HG02973 (cell line): ENCODE measurements around the gene FBXO21.
"Not testable (repeated sequence)": the region's sequence is repeated elsewhere in the genome, so short reads cannot be mapped to it uniquely, and the experiment has no call there.

Experiments
- ATAC-seq: cut with Tn5 transposase; IDR thresholded peaks from one replicate; pipeline ENCODE4 v1.9.1; 2021; ENCODE audit warnings: moderate library complexity; ENCODE audit not compliant: unreplicated experiment

The FBXO21 gene

DNA sequence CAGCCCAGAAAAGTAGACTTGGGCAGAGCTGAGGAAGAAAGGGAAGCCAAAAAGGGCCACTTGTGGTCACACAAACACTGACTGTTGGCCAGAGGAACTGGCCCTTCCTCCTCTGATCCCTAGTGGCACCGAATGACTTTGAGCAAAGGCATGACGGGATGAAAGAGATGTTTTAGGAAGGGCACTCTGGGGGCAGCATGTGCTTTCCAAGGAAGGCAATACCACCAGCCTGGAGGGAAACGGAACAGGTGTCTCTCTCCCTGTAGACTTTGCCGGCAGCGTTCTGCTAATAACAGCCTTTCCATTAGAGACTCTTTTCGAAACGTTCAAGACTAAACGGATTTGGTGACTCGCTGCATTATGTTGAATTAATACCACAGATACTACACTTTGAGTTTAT lies 12.3 kb upstream of the FBXO21 start:
- no peak for ATAC-seq

DNA sequence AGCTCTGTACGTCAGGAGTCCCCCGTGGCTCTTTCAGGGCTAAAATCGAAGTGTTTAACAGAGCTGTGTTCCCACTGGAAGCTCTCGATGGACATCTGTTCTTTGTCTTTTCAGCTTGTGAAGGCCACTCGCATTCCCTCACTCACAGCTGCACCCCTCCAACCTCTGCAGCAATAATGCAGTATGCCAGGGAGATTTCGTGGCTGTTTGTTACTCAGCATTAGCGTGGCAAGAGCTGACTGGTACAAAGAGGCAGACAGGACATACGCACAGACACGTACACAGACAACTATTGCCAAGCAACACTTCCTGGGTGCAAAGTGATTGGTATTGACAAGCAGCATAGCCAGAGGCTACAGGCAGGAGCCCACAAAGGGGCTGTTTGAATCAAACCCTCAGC lies 11.8 kb upstream of the FBXO21 start:
- ATAC-seq = no peak

DNA sequence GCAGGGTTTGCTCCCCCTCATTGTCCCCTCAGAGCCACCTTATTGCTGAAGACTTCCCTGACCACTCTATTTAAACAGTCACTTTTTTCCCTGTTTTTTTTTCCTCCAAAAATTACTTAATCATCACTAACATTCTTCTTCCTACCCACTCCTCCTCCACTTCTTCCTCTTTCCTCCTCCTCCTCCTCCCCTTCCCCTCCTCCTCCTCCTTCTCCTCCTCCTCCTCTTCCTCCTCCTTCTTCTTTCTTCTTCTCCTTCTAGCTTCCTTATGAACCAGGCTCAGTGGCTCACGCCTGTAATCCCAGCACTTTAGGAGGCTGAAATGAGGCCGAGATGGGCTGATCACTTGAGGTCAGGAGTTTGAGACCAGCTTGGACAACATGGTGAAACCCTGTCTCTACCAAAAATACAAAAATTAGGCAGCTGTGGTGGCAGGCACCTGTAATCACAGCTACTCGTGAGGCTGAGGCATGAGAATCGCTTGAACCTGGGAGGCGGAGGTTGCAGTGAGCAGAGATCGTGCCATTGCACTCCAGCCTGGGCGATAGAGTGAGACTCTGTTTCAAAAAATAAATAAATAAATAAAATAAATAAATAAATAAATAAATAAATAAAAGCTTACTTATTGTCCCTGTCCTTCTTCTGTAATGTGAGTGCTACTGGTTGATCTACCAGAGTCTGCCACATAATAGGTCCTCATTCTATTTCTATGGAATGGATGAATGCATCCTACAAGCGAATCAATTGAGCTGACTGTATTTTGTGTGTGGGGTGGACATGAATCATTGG lies 9.9 kb upstream of the FBXO21 start:
- not testable (repeated sequence) for ATAC-seq

DNA sequence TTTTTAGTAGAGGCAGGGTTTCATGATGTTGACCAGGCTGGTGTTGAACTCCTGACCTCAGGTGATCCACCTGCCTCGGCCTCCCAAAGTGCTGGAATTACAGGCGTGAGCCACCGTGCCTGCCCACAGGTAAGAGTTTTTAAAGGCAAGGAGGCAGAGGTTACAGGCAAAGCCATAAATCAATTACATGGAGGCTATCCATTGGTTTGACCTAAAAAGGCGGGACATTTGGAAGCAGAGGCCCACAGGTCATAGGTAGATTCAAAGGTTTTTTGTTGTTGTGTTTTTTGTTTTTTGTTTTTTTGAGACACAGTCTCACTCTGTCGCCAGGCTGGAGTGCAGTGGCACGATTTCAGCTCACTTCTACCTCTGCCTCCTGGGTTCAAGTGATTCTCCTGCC lies 6.1 kb upstream of the FBXO21 start:
- ATAC-seq = not testable (repeated sequence)

DNA sequence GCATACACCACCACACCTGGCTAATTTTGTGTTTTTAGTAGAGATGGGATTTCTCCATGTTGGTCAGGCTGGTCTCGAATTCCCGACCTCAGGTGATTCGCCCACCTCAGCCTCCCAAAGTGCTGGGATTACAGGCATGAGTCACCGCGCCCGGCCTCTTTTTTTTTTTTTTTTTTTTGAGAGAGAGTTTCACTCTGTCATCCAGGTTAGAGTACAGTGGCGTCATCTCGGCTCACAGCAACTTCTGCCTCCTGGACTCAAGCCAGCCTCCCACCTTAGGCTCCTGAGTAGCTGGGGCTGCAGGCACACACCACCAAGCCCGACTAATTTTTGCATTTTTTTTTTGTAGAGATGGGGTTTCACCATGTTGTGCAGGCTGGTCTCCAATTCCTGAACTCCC lies 4.8 kb upstream of the FBXO21 start:
- ATAC-seq = not testable (repeated sequence)

DNA sequence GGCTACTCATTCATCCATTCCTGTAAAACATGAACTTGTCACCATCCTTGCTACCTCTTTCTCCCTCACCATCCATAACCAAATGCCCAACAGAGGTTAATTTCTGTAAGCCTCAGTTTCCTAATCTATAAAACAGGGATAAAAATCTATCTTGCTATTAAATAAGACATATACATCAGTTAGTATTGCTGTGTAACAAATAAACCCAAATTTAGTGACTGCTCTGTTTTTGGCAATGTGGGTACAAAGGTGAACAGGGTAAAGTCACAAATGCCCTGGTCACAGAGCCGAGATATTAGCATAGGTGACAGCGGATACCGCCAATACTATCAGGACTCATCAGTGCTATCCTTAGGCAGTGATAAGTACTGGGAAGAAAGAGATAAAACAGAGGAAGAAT lies 3.6 kb upstream of the FBXO21 start:
- ATAC-seq = no peak

DNA sequence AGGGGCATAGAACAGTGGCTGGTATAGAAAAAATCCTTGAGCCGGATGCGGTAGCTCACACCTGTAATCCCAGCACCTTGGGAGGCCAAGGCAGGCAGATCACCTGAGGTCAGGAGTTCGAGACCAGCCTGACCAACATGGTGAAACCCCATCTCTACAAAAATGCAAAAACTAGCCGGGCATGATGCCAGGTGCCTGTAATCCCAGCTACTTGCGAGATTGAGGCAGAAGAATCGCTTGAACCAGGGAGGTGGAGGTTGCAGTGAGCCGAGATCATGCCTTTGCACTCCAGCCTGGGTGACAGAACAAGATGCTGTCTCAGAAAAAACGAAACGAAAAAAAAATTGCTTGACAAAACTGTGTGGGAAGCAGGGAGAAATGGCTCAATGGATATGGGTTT lies 2.3 kb upstream of the FBXO21 start:
- not testable (repeated sequence) for ATAC-seq

DNA sequence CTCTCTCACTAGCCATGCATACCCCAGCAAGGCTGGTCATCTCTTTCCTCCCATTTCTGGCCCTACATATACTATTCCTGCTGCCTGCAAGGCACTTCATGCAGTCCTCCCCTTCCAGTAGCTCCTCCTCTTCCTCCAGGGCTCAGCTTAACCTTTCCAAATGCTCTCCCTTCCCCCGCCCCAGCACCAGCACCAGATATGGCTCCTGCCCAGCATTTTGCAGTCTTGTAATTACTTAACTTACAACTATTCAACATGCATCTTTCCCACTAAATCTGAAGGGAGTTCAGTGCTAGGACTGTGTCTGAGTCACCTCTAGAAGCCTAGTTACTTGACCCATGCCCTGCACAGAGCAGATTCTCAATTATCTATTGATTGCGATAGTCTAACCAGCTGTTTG lies 1.8 kb upstream of the FBXO21 start:
- ATAC-seq = no peak

DNA sequence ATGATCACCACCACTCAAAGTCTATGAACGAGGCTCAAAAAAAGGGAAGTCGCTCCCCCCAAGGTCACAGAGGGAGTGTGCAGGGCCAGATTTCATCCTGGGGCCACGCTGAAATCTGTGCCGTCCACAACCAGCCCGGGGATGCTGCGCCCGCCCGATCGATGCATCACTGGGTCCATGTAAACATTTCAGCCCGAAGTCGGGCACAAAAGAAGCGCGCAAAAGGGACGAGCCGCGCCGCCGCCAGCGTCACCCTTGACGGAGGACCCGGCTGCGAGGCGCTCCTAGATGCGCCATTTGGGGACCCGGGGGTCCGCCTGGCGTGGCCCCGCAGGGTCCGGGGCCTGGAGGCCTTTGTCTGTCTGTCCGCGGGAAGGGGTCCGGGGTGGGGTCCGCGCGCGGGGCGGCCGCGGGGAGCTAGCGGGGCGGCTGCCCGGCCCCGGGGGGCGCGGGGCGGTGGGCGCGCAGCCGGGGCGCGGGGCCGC lies 503 bp downstream of the FBXO21 start:
- peak; percentile 45 for ATAC-seq

DNA sequence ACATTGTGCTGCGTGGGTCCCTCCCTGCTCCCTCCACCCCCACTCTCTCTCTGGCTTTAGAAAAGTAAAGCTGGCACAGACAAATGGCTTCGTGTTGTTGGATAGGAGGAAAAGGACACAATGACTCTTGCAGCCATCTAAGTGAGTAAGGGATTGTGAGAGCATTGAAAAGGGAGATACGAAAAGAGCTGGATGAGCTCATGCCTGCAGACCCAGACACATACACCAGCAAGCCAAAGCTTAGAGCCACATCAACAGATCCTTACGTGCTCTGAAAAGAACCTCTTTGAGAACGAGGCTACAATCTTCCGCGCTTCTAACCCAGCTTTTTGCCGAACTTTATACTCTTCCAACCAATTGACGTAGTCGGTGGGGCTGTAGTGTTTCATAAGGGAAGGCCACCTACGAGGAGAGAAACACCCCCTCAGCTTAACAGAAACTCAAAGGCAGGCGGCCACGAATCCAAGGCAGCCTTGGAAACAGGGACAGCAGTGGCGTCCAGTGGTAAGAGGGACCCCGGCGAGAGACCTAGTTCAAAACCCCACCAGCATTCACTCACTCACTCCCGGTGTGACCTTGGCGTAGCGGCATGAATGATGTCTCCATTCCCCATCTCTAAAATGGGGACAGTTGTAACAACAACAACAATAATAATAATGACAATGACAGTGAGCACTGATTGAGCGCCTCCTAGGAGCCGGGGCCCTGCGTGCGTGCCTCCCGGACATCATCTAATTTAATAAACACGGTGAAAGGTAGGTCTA lies 1.1 kb downstream of the FBXO21 start:
- no peak for ATAC-seq

DNA sequence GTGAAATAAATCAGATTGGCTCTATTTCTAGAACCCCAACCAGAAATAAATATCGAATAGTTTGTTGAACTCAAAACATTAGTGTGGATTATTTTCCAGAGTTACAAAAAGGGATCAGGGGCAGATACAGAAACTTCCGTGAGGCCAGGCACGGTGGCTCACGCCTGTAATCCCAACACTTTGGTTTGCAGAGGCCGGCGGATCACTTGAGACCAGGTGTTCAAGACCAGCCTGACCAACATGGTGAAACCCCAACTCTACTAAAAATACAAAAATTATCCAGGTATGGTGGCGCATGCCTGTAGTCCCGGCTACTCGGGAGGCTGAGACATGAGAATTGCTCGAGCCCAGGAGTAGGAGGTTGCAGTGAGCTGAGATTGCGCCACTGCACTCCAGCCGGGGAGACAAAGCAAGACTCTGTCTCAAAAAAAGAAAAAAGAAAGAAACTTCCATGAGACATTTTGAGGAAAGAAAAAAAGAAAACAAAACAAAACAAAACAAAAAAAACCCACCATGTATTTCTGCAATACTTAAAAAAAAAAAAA lies 2.1 kb downstream of the FBXO21 start:
- no peak for ATAC-seq

DNA sequence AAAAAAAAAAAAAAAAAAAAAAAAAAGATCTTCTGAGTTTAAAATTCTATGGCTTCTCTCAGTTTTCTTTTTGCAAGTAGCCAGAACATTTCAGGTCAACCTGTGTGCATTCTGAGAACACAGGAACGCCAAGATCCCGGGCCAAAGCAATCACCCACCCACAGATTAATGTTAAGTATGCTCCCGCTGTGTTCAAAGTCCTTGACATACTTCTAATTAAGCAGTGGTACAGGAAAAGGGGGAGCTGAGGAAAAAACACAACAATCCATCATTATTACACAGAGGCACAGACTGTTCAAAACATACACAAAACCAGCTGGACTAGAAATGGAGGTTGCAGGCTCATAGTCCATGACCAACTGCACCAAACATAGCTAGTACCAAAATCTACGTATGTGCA lies 2.8 kb downstream of the FBXO21 start:
- no peak for ATAC-seq

DNA sequence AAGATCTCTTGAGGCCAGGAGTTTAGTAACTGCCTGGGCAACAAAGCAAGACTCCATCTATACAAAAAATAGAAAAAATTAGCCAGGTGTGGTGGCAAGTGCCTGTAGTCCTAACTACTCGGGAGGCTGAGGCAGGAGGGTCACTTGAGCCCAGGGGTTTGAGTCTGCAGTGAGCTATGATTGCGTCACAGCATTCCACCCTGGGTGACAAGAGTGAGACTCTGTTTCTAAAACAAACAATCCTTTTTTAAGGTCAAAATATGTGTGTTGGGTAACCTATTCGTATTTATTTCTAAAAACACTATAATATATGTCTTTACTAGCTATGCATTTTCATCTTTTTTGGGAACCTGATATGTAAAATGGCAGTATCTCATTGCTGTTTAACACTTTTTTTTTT lies 7.4 kb downstream of the FBXO21 start:
- ATAC-seq = no peak

DNA sequence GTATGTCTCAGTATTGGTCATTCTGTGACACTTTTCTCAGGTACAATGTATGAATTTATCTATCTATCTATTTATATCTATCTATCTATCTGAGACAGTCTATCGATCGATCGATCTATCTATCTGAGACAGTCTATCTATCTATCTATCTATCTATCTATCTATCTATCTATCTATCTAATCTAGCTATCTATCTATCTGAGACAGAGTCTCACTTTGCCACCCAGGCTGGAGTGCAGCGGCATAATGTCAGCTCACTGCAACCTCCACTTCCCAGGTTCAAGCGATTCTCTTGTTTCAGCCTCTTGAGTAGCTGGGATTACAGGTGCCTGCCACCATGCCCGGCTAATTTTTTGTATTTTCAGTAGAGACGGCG lies 8.8 kb downstream of the FBXO21 start:
- ATAC-seq = not testable (repeated sequence)

DNA sequence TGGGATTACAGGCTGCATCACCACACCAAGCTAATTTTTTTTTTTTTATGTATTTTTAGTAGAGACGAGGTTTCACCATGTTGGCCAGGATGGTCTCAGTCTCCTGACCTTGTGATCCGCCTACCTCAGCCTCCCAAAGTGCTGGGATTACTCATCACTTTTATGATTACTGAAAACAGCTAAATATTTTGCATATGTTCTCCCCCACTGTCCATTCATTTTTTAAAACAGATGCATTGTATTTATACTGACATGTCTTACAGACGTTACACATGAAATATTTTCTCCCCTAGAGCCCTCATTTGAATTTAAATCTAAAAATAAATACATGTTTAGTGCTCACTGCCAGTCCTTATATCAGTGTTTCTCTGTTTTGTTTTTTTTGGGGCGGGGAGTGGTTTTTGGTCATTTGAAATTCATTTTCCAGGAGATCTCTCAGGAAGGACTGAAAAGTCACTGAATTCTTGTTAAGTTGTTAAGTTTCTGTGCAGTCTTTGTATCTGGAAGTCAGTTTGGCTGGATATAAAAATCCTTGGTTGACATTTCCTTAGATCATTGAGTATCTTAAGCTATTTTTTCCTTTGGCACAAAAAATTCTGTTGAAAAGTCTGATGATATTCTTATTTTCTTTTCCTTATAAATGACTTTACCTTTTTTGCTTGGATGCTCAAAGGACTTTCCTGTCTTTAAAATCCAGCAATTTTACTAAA lies 9.4 kb downstream of the FBXO21 start:
- no peak for ATAC-seq

DNA sequence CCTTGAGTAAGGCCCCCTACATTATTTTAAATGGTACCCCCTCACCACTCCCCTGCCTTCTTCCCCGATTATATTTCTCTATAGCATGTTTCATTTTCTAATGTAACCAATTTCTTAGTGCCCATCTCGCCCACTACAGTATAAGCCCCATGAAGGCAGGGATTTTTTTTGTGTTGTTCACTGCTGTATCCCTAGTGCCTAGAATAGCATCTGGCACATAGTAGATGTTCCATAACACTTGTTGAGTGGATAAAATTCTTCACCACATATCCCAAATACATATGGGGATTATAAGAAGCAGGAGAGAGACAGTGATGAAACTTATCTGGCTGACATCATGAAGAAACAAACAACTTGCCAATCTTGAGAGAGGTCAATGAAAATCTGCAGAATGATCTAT lies 11.5 kb downstream of the FBXO21 start:
- ATAC-seq = no peak

DNA sequence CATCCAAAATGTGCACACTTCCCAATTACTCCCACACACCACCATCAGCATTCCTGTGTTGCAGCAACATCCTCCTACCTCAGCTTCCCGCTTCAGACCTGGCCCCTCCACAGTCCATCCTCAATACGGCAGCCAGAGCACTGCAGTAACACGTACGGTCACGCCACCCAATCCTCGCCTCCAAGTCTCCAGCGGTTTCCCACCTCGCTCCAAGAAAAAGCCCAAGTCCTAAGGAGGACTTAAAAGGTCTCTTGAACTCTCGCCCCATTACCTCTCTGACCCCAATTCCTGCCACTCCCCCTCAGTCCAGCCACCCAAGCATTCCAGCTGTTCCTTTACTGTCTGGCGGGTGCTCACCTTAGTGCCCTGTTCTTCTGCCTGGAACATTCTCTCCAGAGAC lies 12.0 kb downstream of the FBXO21 start:
- no peak for ATAC-seq

DNA sequence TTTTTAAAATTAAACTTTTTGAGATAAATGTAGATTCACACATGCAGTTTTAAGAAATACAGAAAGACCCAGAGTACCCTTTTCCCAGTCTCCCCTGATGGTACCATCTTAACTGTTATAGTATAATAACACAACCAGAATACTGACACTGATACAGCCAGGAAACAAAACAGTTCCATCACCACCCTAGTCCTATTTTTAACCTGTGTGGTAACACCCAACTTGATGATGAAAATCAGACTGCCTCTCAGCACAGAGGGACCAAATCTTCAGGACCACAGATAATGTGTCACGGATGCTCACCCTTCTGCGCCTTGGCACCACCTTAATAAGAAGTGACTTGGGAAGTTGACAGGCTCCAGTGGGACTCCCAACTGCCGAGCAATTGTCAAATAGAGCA lies 18.1 kb downstream of the FBXO21 start:
- no peak for ATAC-seq

DNA sequence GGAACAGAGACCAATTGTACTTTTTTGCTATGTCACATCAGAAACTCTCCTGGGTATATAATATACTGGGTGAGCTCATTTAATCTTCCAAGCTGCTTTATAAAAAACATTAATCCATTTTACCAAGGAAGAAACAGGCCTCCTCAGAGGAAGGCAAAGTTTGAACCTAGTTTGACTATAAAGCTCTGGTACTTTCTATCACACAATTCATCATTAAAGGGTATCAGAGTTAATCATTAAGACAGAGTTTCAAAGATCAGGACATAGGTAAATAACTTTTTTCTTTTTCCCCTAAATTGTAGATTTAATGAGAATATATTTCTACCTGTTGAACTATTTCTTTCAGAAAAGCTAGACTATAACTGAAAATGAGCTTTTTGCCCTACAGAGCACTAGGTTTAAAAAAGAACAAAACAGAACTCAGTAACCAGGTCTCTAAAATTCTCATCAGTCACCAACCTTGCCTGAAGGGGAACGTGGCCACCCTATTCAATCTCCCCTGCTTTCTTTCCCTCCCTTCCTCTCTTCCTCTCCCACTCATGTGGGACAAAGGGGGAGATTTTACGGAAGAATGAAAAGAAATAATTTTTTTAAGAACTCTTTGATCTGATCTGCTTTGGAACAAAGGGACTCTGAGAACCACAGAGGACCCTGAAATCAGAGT lies 18.6 kb downstream of the FBXO21 start:
- no peak for ATAC-seq

DNA sequence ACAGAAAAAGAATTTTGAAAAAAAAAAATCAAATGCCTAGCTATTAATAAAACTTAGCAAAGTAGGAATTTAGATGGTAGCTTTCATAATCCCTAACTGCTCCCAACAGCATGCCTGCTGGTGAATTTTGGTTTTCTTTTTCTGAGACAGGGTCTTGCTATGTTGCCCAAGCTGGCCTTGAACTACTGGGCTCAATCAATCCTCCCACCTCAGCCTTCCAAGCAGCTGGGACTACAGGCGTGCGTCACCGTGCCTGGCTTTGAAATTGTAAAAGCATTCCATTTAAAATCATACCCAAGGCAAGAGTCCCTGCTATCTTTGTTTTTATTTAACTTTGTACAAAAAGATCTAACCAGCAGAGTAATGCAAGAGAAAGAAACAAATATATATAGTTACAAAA lies 20.7 kb downstream of the FBXO21 start:
- ATAC-seq = no peak

DNA sequence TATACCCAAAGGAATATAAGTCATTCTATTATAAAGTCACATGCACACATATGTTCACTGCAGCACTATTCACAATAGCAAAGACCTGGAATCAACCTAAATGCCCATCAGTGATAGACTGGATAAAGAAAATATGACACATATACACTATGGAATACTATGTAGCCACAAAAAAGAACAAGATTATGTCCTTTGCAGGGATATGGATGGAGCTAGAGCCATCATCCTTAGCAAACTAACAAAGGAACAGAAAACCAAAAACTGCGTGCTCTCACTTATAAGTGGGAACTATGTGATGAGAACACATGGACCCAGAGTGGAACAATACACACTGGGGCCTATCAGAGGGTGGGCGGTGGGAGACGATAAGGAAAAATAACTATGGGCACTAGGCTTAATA lies 21.3 kb downstream of the FBXO21 start:
- ATAC-seq = no peak
